HUES64 (cell line): ENCODE measurements around the gene USE1.
A peak's percentile ranks its signal among the peaks of the same experiment; 100 is the strongest.

ENCODE experiments used
- H3K27ac ChIP-seq: 2 replicates; pipeline ENCODE4 v1.7.0; 2013; ENCODE audit warnings: low read depth, low read length, inconsistent platforms
- H3K27me3 ChIP-seq: 2 replicates; pipeline ENCODE4 v1.6.1; 2013; ENCODE audit warnings: mild to moderate bottlenecking, low read length; ENCODE audit not compliant: insufficient read depth
- H3K36me3 ChIP-seq: 2 replicates; pipeline ENCODE4 v1.6.1; 2013; ENCODE audit warnings: mild to moderate bottlenecking, low read length; ENCODE audit not compliant: insufficient read depth
- H3K4me1 ChIP-seq: 2 replicates; pipeline ENCODE4 v1.6.1; 2013; ENCODE audit warnings: mild to moderate bottlenecking, low read length, moderate library complexity; ENCODE audit not compliant: insufficient read depth
- H3K4me3 ChIP-seq: 2 replicates; pipeline ENCODE4 v1.5.1; 2013; ENCODE audit warnings: mild to moderate bottlenecking, low read length, moderate library complexity
- H3K9ac ChIP-seq: 2 replicates; pipeline ENCODE4 v1.6.1; 2013; ENCODE audit warnings: mild to moderate bottlenecking, low read depth, low read length
- H3K9me3 ChIP-seq: 2 replicates; pipeline ENCODE4 v1.6.1; 2013; ENCODE audit warnings: low read depth, low read length; ENCODE audit not compliant: insufficient read depth
- WGBS: fragments of 150-250, 120-280 bp; methylation state at CpG from one replicate; pipeline ENCODE4 v1.1.7; 2013; ENCODE audit warnings: missing lambda C conversion rate; 5-methylcytosine and 5-hydroxymethylcytosine counted together

USE1 gene

DNA sequence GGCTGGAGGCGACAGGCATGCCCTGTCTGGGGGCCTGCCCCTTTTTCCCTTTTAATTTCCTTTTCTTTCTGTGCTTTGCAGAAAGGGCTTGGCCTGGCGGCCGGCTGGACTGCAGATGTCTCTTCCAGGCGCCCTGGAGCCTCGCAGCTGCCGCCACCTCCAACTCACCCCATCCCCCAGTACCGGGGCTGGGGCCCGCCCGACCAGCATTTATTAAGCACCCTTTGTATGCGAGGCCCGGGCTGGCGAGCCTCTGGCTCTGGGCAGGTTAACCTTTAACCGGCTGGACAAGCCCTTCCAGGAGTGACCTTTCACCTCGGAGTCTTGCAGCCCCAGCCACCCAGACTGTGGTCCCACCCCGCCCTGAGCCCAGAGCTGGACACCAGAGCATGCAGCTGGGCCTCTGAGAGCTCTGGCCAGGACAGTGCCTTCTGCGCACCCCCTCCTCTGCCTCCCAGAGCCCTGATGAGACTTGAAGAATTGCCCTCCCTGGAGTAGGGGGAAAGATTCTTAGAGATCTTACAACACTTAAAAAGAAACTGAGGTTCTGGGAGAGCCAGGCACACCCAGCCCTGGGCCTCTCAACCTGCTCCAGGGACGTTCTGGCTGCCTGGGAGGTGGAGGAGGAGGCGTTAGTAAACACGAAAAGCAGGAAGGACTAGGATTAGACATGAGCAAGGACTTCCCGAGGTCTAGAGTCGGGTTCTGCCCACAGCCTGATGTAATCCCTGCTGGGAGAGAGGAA lies 31.7 kb downstream of the USE1 start:
- Histone ChIP-seq H3K27me3 (no peaks in the 10 kb centered on the region), H3K4me1 (peaks cover 25% of the 10 kb centered on the region), H3K36me3 (0 out of 2 replicates have a peak, but pooled peaks cover 2% of the 10 kb centered on the region), H3K9ac (peak overlapping the region; percentile 88), H3K4me3 (peak overlapping the region; percentile 64), H3K27ac (peak overlapping the region; percentile 97), H3K9me3 (no peaks in the 10 kb centered on the region)
- WGBS = 16% methylated on average over 21 of the region's 21 CpGs

DNA sequence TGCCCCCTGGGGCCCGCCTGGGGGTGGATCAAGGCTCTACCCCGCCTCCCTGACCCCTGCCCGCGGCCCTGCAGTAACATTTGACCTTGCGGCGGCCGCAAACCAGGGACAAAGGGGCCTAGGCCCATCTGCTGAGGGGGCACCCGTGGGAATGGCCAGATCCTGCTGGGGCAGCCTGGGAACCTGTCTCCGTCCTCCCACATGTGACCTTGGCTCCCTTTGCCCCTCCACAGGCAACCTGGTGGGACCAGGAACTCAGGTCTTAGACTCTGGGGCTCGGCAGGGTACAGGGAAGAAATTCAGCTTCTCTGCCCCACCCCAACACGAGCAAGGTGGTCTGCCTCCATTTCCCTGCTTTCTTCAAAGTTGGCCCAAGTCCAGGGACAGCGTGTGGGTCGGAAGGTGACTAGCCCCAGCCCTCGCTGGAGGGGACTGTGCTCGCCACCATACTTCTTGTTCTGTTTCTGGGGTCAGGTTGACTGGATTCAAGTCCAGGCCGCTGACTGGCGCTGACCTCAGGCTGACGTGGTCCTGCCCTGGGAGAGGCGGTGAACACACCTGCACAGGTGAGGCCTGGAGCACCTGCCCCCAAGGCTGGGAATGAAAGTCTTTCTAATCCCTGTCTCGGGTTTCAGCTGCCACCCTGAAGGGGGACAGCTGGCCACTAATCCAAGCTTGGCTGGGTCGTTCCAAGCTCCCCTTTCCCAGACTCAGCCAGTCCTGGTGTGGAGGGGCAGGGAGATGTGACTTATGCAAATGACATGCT lies 33.0 kb downstream of the USE1 start:
- WGBS = 33% methylated on average over 21 of the region's 21 CpGs
- Histone ChIP-seq H3K27me3 (no peaks in the 10 kb centered on the region), H3K4me3 (peak overlapping the region; percentile 11; the same call in 1 of the 2 replicates), H3K4me1 (peaks cover 25% of the 10 kb centered on the region), H3K36me3 (0 out of 2 replicates have a peak, but pooled peaks cover 2% of the 10 kb centered on the region), H3K27ac (peak overlapping the region; percentile 79; the same call in 1 of the 2 replicates), H3K9me3 (no peaks in the 10 kb centered on the region), H3K9ac (peak overlapping the region; percentile 46)

- Histone ChIP-seq H3K27me3 (no peaks in the 10 kb centered on the region), H3K4me3 (no peak overlapping the region), H3K27ac (no peak overlapping the region), H3K9ac (no peak overlapping the region), H3K36me3 (0 out of 2 replicates have a peak, but pooled peaks cover 2% of the 10 kb centered on the region), H3K9me3 (no peaks in the 10 kb centered on the region), H3K4me1 (peaks cover 25% of the 10 kb centered on the region)
- 92% methylated on average over 15 of the region's 15 CpGs for WGBS
Observed at GRCh38 chr19:17249887-17250548, 34.9 kb downstream of the USE1 start.

- no peaks in the 10 kb centered on the region for H3K27me3 ChIP-seq
- H3K9me3 ChIP-seq = peaks cover 8% of the 10 kb centered on the region
- no peak overlapping the region for H3K9ac ChIP-seq
- H3K4me3 ChIP-seq = no peak overlapping the region
- H3K4me1 ChIP-seq = no peaks in the 10 kb centered on the region
- WGBS = 91% methylated on average over 10 of the region's 10 CpGs
- H3K27ac ChIP-seq = no peak overlapping the region
- peaks cover 14% of the 10 kb centered on the region for H3K36me3 ChIP-seq
Observed at GRCh38 chr19:17254636-17255035, 39.5 kb downstream of the USE1 start.

DNA sequence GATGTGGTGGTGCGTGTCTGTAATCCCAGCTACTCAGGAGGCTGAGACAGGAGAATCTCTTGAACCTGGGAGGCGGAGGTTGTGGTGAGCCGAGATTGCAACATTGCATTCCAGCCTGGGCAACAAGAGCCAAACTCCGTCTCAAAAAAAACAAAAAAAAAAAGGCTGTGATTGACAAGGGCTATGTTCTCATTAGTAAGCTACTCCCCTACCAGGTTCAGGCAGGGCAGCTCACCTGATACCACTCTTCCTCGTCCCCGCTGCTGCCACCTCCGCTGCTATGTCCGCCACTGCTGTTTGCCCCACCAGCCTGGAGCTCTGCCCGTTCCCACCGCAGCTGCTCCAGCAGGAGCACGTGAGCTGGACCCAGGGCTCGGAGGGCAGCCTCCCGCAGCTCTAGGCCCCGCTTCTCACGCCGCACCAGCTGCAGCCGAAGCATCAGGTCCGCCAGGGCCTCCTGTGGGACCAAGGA lies 40.0 kb downstream of the USE1 start:
- 91% methylated on average over 18 of the region's 18 CpGs for WGBS
- Histone ChIP-seq H3K4me1 (no peaks in the 10 kb centered on the region), H3K9me3 (peaks cover 13% of the 10 kb centered on the region), H3K27ac (no peak overlapping the region), H3K4me3 (no peak overlapping the region), H3K9ac (no peak overlapping the region), H3K36me3 (peaks cover 14% of the 10 kb centered on the region), H3K27me3 (no peaks in the 10 kb centered on the region)

DNA sequence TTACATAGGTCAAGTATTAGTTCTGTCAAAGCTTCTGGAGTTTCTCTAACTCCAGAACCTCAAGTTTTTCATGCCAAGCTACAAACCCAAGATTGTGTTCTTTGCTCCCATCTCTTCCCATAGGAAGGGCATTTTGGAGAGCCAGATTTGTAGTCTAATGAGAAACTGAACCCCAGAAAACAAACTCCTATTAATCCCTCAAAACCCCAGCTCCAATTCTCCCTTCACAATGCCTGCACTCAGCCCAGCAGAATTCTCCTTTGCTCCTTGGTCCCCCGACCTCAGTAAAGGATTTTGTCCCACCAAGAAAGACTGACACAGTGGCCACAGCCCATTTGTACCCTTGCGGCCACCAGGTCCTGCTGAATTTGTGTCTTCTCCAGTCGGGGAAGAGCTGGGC lies 41.0 kb downstream of the USE1 start:
- H3K27ac ChIP-seq = no peak overlapping the region
- no peaks in the 10 kb centered on the region for H3K27me3 ChIP-seq
- H3K4me1 ChIP-seq = no peaks in the 10 kb centered on the region
- 87% methylated on average over 3 of the region's 3 CpGs for WGBS
- H3K9ac ChIP-seq = no peak overlapping the region
- H3K9me3 ChIP-seq = peaks cover 13% of the 10 kb centered on the region
- peaks cover 14% of the 10 kb centered on the region for H3K36me3 ChIP-seq
- no peak overlapping the region for H3K4me3 ChIP-seq

- Histone ChIP-seq H3K36me3 (peaks cover 14% of the 10 kb centered on the region), H3K9me3 (peaks cover 13% of the 10 kb centered on the region), H3K4me3 (no peak overlapping the region), H3K9ac (no peak overlapping the region), H3K27ac (no peak overlapping the region), H3K27me3 (no peaks in the 10 kb centered on the region), H3K4me1 (no peaks in the 10 kb centered on the region)
- WGBS = 95% methylated on average over 9 of the region's 9 CpGs
Observed at GRCh38 chr19:17259118-17259780, 44.1 kb downstream of the USE1 start.

GRCh38 chr19:17259934-17260333 lies 44.8 kb downstream of the USE1 start:
- no peak overlapping the region for H3K27ac ChIP-seq
- 0 out of 2 replicates have a peak, but pooled peaks cover 4% of the 10 kb centered on the region for H3K4me1 ChIP-seq
- 67% methylated on average over 1 of the region's 1 CpG for WGBS
- H3K4me3 ChIP-seq = no peak overlapping the region
- H3K9ac ChIP-seq = no peak overlapping the region
- no peaks in the 10 kb centered on the region for H3K27me3 ChIP-seq
- H3K36me3 ChIP-seq = peaks cover 14% of the 10 kb centered on the region
- H3K9me3 ChIP-seq = peaks cover 13% of the 10 kb centered on the region

DNA sequence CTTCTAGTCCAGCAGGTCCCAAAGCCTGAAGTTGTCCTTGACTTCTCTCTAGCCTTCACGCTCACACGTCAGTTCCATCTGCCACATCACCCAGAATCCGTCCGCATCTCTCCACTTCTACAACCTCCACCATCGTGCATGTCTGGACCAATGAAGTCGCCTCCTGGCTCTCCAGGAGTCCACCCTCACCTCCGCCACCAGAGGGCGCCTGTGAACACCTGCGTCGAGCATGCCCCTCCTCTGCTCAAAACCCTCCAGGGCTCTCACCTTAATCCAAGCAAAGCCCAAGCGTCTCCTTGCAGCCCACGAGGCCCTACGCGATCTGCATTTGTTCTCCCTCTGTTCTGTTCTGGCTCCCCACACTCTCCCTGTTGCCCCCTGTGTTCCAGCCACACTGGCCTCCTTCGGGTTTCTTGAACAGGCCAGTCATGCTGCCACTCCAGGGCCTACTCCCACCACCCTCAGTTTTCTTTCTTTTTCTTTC lies 45.7 kb downstream of the USE1 start:
- WGBS = 15% methylated on average over 15 of the region's 15 CpGs
- H3K4me3 ChIP-seq = no peak overlapping the region
- H3K36me3 ChIP-seq = peaks cover 11% of the 10 kb centered on the region
- H3K27ac ChIP-seq = peak overlapping the region; percentile 66; the same call in 1 of the 2 replicates
- H3K9ac ChIP-seq = peak overlapping the region; percentile 47; the same call in 1 of the 2 replicates
- 0 out of 2 replicates have a peak, but pooled peaks cover 5% of the 10 kb centered on the region for H3K4me1 ChIP-seq
- peaks cover 13% of the 10 kb centered on the region for H3K9me3 ChIP-seq
- H3K27me3 ChIP-seq = no peaks in the 10 kb centered on the region

DNA sequence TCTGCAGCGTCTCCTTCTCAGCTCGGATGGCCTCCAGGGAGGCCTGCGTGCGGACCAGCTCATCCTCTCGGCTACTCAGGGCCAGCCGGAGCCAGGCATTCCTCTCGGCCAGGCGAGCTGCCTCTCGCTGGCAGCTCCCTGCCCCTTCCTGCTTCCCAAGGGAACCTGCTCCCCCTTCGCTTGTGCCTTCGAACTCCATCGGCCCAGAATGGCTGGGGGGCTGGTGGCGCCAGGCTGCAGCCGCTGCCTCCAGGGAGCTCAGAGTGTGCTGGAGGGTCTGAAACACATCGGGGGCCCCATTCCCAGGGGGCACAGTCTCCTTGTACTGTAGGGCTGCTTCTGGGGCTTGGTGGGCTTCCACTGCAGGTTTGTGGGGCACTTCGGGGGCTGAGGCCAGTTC lies 47.4 kb downstream of the USE1 start:
- 90% methylated on average over 16 of the region's 16 CpGs for WGBS
- Histone ChIP-seq H3K27me3 (no peaks in the 10 kb centered on the region), H3K9me3 (peaks cover 13% of the 10 kb centered on the region), H3K9ac (no peak overlapping the region), H3K27ac (no peak overlapping the region), H3K36me3 (peaks cover 11% of the 10 kb centered on the region), H3K4me3 (no peak overlapping the region), H3K4me1 (0 out of 2 replicates have a peak, but pooled peaks cover 5% of the 10 kb centered on the region)
